Nucleus accumbens (tissue), 56 donors: ENCODE results near the gene CTSO.

Experiments
- DNase-seq, 56 donors: peaks; one replicate each; lab custom pipeline; 2025; lab: John Stamatoyannopoulos, UW

The CTSO gene

DNA sequence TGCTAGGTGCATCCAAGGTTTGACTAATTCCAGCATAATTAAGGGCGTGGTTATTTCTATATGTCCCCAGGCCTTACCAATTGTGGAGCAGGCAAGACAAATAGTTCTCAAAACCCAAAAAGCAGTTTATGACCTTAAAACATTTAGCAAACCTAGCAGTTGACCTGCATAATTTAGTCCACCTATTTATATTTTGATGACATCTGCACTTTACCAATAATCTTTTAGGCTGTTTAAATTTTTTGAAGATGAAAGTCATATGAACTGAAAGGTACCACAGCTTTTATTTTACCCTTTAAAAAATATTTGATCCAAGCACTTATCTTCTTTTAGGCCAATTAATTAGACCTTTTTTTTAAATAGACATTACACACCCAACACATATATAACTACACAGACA lies 77.8 kb downstream of the CTSO start:
- DNase-seq: no peak
